Omental fat pad (tissue), 4 donors: ENCODE measurements around the gene LENG9. TPM values are rescaled to one million over a fixed set of nuclear protein-coding genes. Genes with fewer than 3 reads are reported as not detected.

Experiments used
- ATAC-seq: fragments of 150-250 bp; one replicate; pipeline ENCODE4 v1.9.1; 2016; ENCODE audit warnings: mild to moderate bottlenecking, moderate library complexity; ENCODE audit not compliant: low FRiP score
- DNase-seq: peaks from one replicate; pipeline ENCODE4 v3.0.0-alpha.2; 2019; ENCODE audit warnings: low spot score
- total RNA-seq, 4 donors: library from RNA; depleted of rRNA; stranded (reverse); fragments of >200 nt; gene quantifications; one replicate each; pipeline ENCODE4 v1.1.0, GENCODE V29; 2016
- TF ChIP-seq, protein P1 (sequence below), 3 donors: fragments of 450-650 bp; IDR thresholded peaks; one replicate each; pipeline ENCODE4 v1.5.1; 2016 to 2017; ENCODE audit warnings: antibody characterized with exemption in 3 of 3, mild to moderate bottlenecking in 3 of 3, moderate library complexity in 2 of 3

The LENG9 gene
- total RNA-seq, 4 donors from 2014 or later = 6.6 to 9.1 (median 7.8) TPM

DNA sequence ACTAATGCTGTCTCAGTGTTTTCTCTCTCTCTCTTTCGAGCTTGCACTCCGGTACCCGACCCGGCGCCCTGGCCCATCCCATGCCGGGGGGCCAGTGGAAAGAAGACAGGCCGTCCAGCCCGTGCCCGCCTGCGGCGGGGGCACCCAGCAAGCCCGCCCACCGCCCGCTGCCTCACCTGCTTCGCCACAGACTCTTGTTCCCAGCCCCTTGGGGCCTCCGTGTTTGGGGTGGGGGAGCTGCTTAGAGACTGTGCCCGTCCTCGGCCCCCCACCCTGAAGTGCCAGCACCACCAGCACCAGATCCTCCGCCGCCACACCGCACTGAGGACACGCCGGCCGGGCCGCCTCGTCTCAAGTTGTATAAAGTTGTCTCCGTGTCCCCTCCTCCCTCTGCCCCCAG is 2.4 kb downstream of the LENG9 start:
- ATAC-seq (no peak), DNase-seq (no peak)
- TF ChIP-seq, protein P1, sequence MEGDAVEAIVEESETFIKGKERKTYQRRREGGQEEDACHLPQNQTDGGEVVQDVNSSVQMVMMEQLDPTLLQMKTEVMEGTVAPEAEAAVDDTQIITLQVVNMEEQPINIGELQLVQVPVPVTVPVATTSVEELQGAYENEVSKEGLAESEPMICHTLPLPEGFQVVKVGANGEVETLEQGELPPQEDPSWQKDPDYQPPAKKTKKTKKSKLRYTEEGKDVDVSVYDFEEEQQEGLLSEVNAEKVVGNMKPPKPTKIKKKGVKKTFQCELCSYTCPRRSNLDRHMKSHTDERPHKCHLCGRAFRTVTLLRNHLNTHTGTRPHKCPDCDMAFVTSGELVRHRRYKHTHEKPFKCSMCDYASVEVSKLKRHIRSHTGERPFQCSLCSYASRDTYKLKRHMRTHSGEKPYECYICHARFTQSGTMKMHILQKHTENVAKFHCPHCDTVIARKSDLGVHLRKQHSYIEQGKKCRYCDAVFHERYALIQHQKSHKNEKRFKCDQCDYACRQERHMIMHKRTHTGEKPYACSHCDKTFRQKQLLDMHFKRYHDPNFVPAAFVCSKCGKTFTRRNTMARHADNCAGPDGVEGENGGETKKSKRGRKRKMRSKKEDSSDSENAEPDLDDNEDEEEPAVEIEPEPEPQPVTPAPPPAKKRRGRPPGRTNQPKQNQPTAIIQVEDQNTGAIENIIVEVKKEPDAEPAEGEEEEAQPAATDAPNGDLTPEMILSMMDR (IDR thresholded peaks at IDR 0.05) = no peak

DNA sequence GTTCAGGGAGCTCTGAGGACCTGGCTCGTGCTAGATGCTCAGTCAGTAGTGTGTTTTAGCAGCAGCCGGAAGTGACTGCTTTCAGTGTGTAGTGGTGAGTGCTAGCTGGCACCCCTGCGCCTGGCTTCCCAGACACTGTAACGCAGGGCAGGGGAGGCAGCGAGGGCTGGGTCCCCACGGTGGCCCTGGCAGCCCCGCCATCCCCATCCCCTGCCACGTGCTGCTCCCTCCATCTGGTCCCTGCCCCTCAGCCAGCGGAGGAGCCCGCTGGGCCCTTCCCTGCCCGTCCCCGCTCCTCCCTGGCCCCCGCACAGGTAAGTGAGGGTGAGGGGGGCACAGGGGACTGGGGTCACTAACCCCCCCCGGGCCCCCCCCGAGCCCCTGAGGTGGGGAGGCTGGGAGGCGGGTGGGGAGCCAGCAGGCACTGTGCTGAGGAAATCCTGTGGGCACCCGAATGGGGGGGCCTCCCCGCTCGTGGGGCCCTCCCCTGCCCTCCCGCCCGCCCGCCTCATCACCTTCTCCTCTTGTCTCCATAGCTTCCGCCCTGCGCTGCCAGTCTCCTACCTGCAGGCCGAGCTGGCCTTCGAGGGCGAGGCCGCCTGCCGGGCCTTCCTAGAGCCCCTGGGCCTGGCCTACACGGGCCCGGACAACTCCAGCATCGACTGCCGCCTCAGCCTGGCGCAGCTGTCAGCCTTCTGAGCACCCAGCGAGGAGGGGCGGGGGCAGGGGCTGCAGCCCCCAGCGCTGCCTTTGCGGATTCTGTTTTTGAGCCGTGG is 3.2 kb downstream of the LENG9 start:
- ATAC-seq (no peak), DNase-seq (no peak)
- TF ChIP-seq, protein P1 (IDR thresholded peaks at IDR 0.05) = no peak

DNA sequence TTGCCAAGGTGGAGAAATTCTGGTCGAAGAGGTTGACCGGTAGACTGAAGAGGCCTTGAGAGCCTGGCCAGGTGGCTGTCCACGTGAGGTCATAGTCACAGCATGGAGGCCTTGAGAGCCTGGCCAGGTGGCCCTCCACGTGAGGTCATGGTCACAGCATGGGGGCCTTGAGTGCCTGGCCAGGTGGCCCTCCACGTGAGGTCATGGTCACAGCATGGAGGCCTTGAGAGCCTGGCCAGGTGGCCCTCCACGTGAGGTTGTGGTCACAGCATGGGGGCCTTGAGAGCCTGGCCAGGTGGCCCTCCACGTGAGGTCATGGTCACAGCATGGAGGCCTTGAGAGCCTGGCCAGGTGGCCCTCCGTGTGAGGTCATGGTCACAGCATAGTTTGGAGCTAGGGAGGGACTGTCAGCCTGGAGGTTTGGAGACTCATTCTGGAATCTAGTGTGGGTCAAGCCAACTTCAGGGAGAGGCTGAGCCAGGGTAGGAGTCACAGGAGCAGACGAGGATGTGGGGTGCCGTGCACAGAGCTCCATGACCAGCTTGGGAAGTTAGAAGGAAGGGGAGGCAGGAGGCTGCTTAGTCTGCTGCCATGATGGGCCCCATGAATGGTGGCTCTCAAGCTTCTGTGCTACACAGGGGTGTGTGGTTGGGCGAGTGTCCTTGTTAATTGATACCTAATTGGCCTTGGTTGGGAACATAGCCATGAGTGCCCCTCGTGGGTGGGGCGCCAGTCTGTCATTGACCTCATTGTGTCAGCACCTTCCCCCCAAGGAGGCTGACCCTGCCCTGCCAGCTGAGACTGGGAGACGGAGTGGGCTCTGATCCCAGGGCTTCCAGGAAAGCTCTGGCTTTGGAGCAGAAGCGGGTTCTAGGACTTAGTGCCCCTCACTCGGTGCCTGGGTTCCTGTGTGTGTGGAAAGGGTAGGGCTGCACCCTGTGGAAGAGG is 4.0 kb downstream of the LENG9 start:
- no peak for DNase-seq
- ATAC-seq = no peak
- TF ChIP-seq, protein P1 (IDR thresholded peaks at IDR 0.05) = no peak

DNA sequence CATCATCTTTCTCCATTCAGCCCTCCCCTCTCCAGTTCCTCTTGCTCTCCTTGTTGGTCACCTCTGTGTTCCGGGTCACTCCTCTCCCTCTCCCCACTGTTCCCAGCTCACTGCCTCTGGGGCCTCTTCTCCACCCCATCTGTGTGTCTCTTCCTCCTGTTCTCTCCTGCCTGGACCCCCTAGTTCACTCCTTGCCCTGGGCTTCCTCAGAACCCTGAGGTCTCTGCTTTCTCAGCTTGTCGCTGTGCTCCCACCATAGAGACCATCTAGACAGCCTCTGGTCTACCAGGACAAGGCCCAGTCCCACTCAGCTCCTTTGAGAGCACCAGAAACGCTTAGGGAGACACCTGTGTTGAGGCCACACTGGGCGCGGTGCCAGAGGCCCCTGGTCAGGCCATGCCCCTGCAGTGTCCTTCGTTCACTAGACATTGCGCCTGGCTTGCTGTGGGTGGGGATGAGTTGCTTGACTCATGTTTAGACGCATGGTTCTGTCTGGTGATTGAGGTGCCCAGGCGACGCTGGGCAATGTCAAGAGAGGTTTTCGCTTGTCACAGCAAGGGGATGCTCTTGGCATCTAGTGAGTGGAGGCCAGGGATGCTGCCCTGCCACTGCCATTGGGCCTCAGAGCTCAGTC is 4.8 kb downstream of the LENG9 start:
- DNase-seq = no peak

DNA sequence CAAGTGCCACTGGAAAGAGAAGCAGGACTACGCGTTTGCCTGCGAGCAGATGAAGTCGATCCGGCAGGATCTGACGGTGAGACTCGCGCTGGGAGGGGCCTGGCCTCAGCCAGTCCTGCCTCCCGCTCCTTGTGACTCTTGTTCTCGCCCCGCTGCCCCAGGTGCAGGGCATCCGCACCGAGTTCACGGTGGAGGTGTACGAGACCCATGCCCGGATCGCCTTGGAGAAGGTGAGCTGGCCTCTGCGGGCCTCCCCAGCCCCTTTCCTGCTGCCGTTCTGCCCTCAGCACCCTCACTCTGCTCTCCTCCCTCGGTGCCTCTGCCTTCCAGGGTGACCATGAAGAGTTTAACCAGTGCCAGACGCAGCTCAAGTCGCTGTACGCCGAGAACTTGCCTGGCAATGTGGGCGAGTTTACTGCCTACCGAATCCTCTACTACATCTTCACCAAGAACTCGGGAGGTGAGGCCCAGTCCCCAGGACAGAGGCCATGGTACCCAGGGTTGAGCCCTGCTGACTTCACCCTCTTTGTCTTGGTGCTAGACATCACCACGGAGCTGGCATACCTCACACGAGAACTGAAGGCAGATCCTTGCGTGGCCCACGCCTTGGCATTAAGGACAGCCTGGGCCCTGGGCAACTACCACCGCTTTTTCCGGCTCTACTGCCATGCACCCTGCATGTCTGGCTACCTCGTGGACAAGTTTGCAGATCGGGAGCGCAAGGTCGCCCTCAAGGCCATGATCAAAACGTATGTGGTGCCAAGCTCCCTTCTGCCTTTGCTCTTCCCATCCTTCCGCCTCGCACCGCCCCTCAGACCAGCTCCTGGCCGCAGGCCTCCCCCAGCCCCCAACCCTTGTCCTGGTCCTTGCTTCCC is 5.6 kb downstream of the LENG9 start:
- ATAC-seq (no peak), DNase-seq (no peak)
- TF ChIP-seq, protein P1 (IDR thresholded peaks at IDR 0.05) = no peak

More for the DNA sequence above, 4.8 kb downstream of the LENG9 start:
- TF ChIP-seq, protein P1 (IDR thresholded peaks at IDR 0.05) = no peak
- no peak for ATAC-seq
